ENCODE results near the gene MGME1. TPM values are rescaled to one million over a fixed set of nuclear protein-coding genes. Genes with fewer than 3 reads are reported as not detected.

MGME1 gene
- total RNA-seq, 4 donors from 2014 or later: 3.3 to 18.5 (median 5.8) TPM

- no peaks in the 10 kb centered on the region for H3K27me3 ChIP-seq
- no peak overlapping the region for H3K27ac ChIP-seq
Measured at GRCh38 chr20:18007534-18008292, 38.9 kb downstream of the MGME1 start.

GRCh38 chr20:18009116-18009515, 40.3 kb downstream of the MGME1 start:
- no peak for DNase-seq
- no peaks in the 10 kb centered on the region for H3K27me3 ChIP-seq
- H3K4me1 ChIP-seq: no peaks in the 10 kb centered on the region
- H3K27ac ChIP-seq: no peak overlapping the region
- no peak overlapping the region for H3K4me3 ChIP-seq
- no peaks in the 10 kb centered on the region for H3K36me3 ChIP-seq
- intact Hi-C loops (cut with DNase I; ENCODE audit: low total_unique reads): no loop called here
- TF ChIP-seq CTCF (IDR thresholded peaks at IDR 0.05) (no peak), POLR2A (IDR thresholded peaks at IDR 0.05) (no peak)
- H3K9me3 ChIP-seq: no peaks in the 10 kb centered on the region

More at GRCh38 chr20:18007534-18008292, 38.9 kb downstream of the MGME1 start:
- Histone ChIP-seq H3K4me3 (no peak overlapping the region), H3K4me1 (no peaks in the 10 kb centered on the region), H3K36me3 (no peaks in the 10 kb centered on the region), H3K9me3 (no peaks in the 10 kb centered on the region)
- TF ChIP-seq POLR2A (IDR thresholded peaks at IDR 0.05): no peak
- no peak for TF ChIP-seq CTCF (IDR thresholded peaks at IDR 0.05)
- DNase-seq: peak in 1 of 2 donors; percentile 24
- intact Hi-C loops (cut with DNase I; ENCODE audit: low total_unique reads): no loop called here

GRCh38 chr20:18011482-18011881, 42.7 kb downstream of the MGME1 start:
- no peak overlapping the region for H3K27ac ChIP-seq
- TF ChIP-seq POLR2A (IDR thresholded peaks at IDR 0.05) (no peak), CTCF (IDR thresholded peaks at IDR 0.05) (no peak)
- no peaks in the 10 kb centered on the region for H3K27me3 ChIP-seq
- no peak for DNase-seq
- H3K4me1 ChIP-seq: no peaks in the 10 kb centered on the region
- H3K9me3 ChIP-seq: no peaks in the 10 kb centered on the region
- intact Hi-C loops (cut with DNase I; ENCODE audit: low total_unique reads): no loop called here
- H3K4me3 ChIP-seq: no peak overlapping the region
- no peaks in the 10 kb centered on the region for H3K36me3 ChIP-seq

GRCh38 chr20:18011951-18012645, 43.3 kb downstream of the MGME1 start:
- TF ChIP-seq POLR2A (IDR thresholded peaks at IDR 0.05) (no peak), CTCF (IDR thresholded peaks at IDR 0.05) (no peak)
- intact Hi-C loops (cut with DNase I; ENCODE audit: low total_unique reads): no loop called here
- H3K9me3 ChIP-seq: no peaks in the 10 kb centered on the region
- H3K36me3 ChIP-seq: no peaks in the 10 kb centered on the region
- H3K27ac ChIP-seq: no peak overlapping the region
- H3K4me1 ChIP-seq: no peaks in the 10 kb centered on the region
- no peak for DNase-seq
- H3K4me3 ChIP-seq: no peak overlapping the region
- no peaks in the 10 kb centered on the region for H3K27me3 ChIP-seq

- Histone ChIP-seq H3K9me3 (no peaks in the 10 kb centered on the region), H3K4me3 (no peak overlapping the region), H3K27ac (no peak overlapping the region), H3K27me3 (no peaks in the 10 kb centered on the region), H3K36me3 (no peaks in the 10 kb centered on the region), H3K4me1 (no peaks in the 10 kb centered on the region)
- TF ChIP-seq CTCF (IDR thresholded peaks at IDR 0.05) (no peak), POLR2A (IDR thresholded peaks at IDR 0.05) (no peak)
- DNase-seq: no peak
- intact Hi-C loops (cut with DNase I; ENCODE audit: low total_unique reads): no loop called here
Measured at GRCh38 chr20:18012901-18013300, 44.1 kb downstream of the MGME1 start.

Data from uterus (tissue), 4 donors.